Cardiac muscle cell (in vitro differentiated cells and primary cell): ENCODE measurements around the gene HEPN1. TPM values are rescaled to one million over a fixed set of nuclear protein-coding genes. Genes with fewer than 3 reads are reported as not detected.

ENCODE experiments used
- DNase-seq, 2 donors: peaks; one replicate each; pipeline versions ENCODE4 v3.0.0 to v3.0.0-alpha.2; 2010 to 2017; ENCODE audit warnings: low read depth in 1 of 2, low spot score in 1 of 2
- H3K27ac ChIP-seq: fragments of 200-600 bp; sonication (generic); 2 replicates; pipeline ENCODE4 v1.5.1; 2016
- H3K27me3 ChIP-seq: fragments of 200-600 bp; sonication (generic); 2 replicates; pipeline ENCODE4 v1.6.0; 2016; ENCODE audit warnings: control low read depth
- H3K36me3 ChIP-seq: fragments of 200-600 bp; sonication (generic); 2 replicates; pipeline ENCODE4 v1.5.1; 2016; ENCODE audit warnings: control low read depth
- H3K4me1 ChIP-seq: fragments of 200-600 bp; sonication (generic); 2 replicates; pipeline ENCODE4 v1.8.1; 2017; ENCODE audit warnings: low read depth, mild to moderate bottlenecking, mixed run types
- H3K4me3 ChIP-seq: fragments of 200-600 bp; sonication (generic); 2 replicates; pipeline ENCODE4 v1.5.1; 2016; ENCODE audit warnings: mild to moderate bottlenecking
- H3K9me3 ChIP-seq: fragments of 200-600 bp; sonication (generic); 2 replicates; pipeline ENCODE4 v1.5.1; 2017; ENCODE audit warnings: low read depth, mild to moderate bottlenecking, control low read depth
- polyA plus RNA-seq: library from polyadenylated mRNA; unstranded; fragments of >200 nt; fragmentation: Nextera tagmentation; extraction: Ambion mirVana; gene quantifications from 2 replicates; pipeline ENCODE4 v1.2.1, GENCODE V29; 2016
- total RNA-seq: library from RNA; depleted of rRNA; stranded (reverse); fragments of >200 nt; gene quantifications from 2 replicates; pipeline ENCODE4 v1.2.3, GENCODE V29; 2016
- TF ChIP-seq, protein P1 (sequence below): IDR thresholded peaks from 2 replicates; pipeline ENCODE4 v1.5.1; 2012; ENCODE audit warnings: low read depth, mild to moderate bottlenecking, low read length

HEPN1 gene
- total and polyA plus RNA-seq, 2 experiments from 2014 or later = not detected

GRCh38 chr11:124920356-124920755 is 1.3 kb downstream of the HEPN1 start:
- Histone ChIP-seq H3K36me3 (no peaks in the 10 kb centered on the region), H3K27me3 (peaks cover 10% of the 10 kb centered on the region), H3K27ac (no peak overlapping the region), H3K4me3 (no peak overlapping the region), H3K9me3 (no peaks in the 10 kb centered on the region), H3K4me1 (no peaks in the 10 kb centered on the region)
- no peak for DNase-seq
- TF ChIP-seq, protein P1, sequence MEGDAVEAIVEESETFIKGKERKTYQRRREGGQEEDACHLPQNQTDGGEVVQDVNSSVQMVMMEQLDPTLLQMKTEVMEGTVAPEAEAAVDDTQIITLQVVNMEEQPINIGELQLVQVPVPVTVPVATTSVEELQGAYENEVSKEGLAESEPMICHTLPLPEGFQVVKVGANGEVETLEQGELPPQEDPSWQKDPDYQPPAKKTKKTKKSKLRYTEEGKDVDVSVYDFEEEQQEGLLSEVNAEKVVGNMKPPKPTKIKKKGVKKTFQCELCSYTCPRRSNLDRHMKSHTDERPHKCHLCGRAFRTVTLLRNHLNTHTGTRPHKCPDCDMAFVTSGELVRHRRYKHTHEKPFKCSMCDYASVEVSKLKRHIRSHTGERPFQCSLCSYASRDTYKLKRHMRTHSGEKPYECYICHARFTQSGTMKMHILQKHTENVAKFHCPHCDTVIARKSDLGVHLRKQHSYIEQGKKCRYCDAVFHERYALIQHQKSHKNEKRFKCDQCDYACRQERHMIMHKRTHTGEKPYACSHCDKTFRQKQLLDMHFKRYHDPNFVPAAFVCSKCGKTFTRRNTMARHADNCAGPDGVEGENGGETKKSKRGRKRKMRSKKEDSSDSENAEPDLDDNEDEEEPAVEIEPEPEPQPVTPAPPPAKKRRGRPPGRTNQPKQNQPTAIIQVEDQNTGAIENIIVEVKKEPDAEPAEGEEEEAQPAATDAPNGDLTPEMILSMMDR = no peak

DNA sequence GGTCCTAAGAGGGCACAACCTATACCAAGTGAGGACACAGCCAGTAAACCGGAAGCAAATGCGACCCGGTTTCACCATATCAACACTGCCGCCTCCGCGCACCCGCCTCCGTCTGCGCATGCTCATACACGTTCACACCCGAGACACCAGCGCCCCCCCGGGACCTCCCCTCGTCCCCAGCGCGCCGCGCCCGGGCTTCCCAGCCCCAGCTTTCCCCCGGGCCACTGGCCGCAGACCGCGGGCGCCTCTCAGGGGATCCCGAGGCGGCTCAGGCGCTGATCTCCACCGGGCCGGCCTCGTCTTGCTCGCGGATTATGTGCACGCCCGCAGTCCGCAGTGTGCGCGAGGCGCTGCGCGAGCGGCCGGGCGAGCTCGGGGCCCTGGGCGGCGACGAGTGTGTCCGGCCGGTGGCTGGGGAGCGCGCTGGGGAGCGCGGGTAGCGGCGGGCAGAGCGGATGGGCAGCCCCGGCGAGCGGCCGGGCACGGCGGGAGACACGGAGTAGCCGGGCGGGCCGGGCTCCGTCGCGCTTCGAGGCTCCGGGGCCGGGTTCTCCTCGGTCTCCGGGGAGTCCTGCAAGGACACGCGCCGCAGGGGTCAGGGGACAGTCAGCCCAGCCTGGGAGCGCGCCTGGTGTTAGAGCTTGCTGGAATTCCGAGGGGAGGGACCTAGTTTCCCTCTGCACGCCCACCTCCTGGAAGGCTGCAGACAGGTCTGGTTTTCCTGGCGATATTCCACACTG is 2.0 kb downstream of the HEPN1 start:
- TF ChIP-seq, protein P1 = no peak
- H3K4me1 ChIP-seq = no peaks in the 10 kb centered on the region
- DNase-seq = peak; percentile 76 to 86
- peak overlapping the region; percentile 35 for H3K4me3 ChIP-seq
- no peaks in the 10 kb centered on the region for H3K9me3 ChIP-seq
- H3K36me3 ChIP-seq = no peaks in the 10 kb centered on the region
- peak overlapping the region; percentile 50 for H3K27ac ChIP-seq
- H3K27me3 ChIP-seq = peaks cover 10% of the 10 kb centered on the region

DNA sequence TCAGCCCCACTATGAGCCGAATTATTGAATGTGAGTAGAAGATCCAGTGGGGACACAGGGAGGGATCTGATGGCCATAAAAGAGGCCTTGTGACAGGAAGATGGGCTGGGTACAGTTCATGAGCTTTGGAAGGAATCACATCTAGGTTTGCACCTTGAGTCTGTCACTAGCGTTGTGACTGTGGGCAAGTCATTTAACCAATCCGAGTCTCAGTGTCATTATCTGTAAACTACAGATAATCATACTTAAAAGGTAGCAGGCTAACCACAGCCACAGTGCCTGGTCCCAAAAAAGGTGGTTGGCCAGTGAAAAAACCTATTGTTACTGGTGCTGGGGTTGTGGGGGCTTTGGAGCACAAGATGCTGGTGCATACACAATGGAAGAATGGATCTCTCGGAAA is 3.8 kb downstream of the HEPN1 start:
- H3K27me3 ChIP-seq = peaks cover 10% of the 10 kb centered on the region
- TF ChIP-seq, protein P1 = no peak
- no peak for DNase-seq
- no peaks in the 10 kb centered on the region for H3K9me3 ChIP-seq
- H3K36me3 ChIP-seq = no peaks in the 10 kb centered on the region
- no peak overlapping the region for H3K27ac ChIP-seq
- H3K4me1 ChIP-seq = no peaks in the 10 kb centered on the region
- no peak overlapping the region for H3K4me3 ChIP-seq

- Histone ChIP-seq H3K36me3 (no peaks in the 10 kb centered on the region), H3K4me3 (no peak overlapping the region), H3K27ac (no peak overlapping the region), H3K9me3 (no peaks in the 10 kb centered on the region), H3K27me3 (peaks cover 12% of the 10 kb centered on the region), H3K4me1 (no peaks in the 10 kb centered on the region)
- TF ChIP-seq, protein P1 = no peak
- no peak for DNase-seq
Observed at GRCh38 chr11:124923296-124923695, 4.2 kb downstream of the HEPN1 start.

- Histone ChIP-seq H3K4me1 (no peaks in the 10 kb centered on the region), H3K4me3 (no peak overlapping the region), H3K27ac (no peak overlapping the region), H3K36me3 (no peaks in the 10 kb centered on the region), H3K9me3 (no peaks in the 10 kb centered on the region), H3K27me3 (peaks cover 22% of the 10 kb centered on the region)
- no peak for DNase-seq
- TF ChIP-seq, protein P1 = no peak
Observed at GRCh38 chr11:124928942-124929665, 10.1 kb downstream of the HEPN1 start.
